Spleen (tissue), 11 donors: ENCODE results near the gene SH3RF3. TPM values are rescaled to one million over a fixed set of nuclear protein-coding genes. Genes with fewer than 3 reads are reported as not detected.

Source experiments
- DNase-seq: peaks from one replicate; pipeline ENCODE4 v3.0.0-alpha.2; 2020
- H3K27ac ChIP-seq, 8 donors: fragments of 200-600 bp; sonication (generic) in 7 of 8; 1 replicate in 4 of 8; 2 replicates in 4 of 8; pipeline versions ENCODE4 v1.5.0 to v1.8.0; 2016 to 2021; ENCODE audit warnings: inconsistent platforms in 4 of 8, mild to moderate bottlenecking in 4 of 8, moderate library complexity in 1 of 8
- H3K27me3 ChIP-seq, 7 donors: fragments of 200-600 bp; sonication (generic) in 6 of 7; replicated peaks in 1 of 7; 1 replicate in 4 of 7; 2 replicates in 3 of 7; pipeline versions ENCODE4 v1.5.0 to v1.8.0; 2016 to 2021; ENCODE audit warnings: inconsistent platforms in 3 of 7, mild to moderate bottlenecking in 1 of 7
- H3K36me3 ChIP-seq, 6 donors: fragments of 200-600 bp; sonication (generic) in 5 of 6; 1 replicate in 4 of 6; 2 replicates in 2 of 6; pipeline versions ENCODE4 v1.5.0 to v1.8.0; 2016 to 2021; ENCODE audit warnings: inconsistent platforms in 2 of 6
- H3K4me1 ChIP-seq, 6 donors: fragments of 200-600 bp; sonication (generic) in 5 of 6; 1 replicate in 3 of 6; 2 replicates in 3 of 6; pipeline versions ENCODE4 v1.5.0 to v1.8.0; 2016 to 2021; ENCODE audit warnings: inconsistent platforms in 3 of 6
- H3K4me3 ChIP-seq, 8 donors: fragments of 200-600 bp; sonication (generic) in 7 of 8; 1 replicate in 4 of 8; 2 replicates in 4 of 8; pipeline versions ENCODE4 v1.5.0 to v1.8.0; 2016 to 2021; ENCODE audit warnings: inconsistent platforms in 4 of 8, mild to moderate bottlenecking in 4 of 8, moderate library complexity in 2 of 8
- H3K9me3 ChIP-seq, 8 donors: fragments of 200-600 bp; sonication (generic) in 7 of 8; 1 replicate in 4 of 8; 2 replicates in 4 of 8; pipeline versions ENCODE4 v1.5.0 to v1.8.0; 2016 to 2021; ENCODE audit warnings: inconsistent platforms in 4 of 8
- POLR2A ChIP-seq, 3 donors: fragments of 450-650 bp; IDR thresholded peaks; one replicate each; pipeline ENCODE4 v1.5.1; 2017; ENCODE audit warnings: antibody characterized with exemption in 3 of 3, mild to moderate bottlenecking in 1 of 3
- POLR2AphosphoS5 ChIP-seq, 3 donors: sonication (generic); formaldehyde crosslinking; IDR thresholded peaks; one replicate each; pipeline ENCODE4 v1.5.1; 2017; ENCODE audit warnings: antibody characterized with exemption in 3 of 3
- WGBS, 5 donors: extraction: QIAGEN DNeasy Blood & Tissue Kit in 3 of 5; methylation state at CpG; one replicate each; pipeline versions ENCODE4 v1.1.5 to v1.1.7; 2013 to 2018; 5-methylcytosine and 5-hydroxymethylcytosine counted together
- intact Hi-C: fragments of 100-400 bp; cut with DNase I; formaldehyde crosslinking; loops from one replicate; pipeline ENCODE4 v1.15.0; 2023; ENCODE audit warnings: low total_unique reads
- polyA plus RNA-seq, 3 donors: library from polyadenylated mRNA; stranded (reverse); fragments of 200-250 nt; gene quantifications; one replicate each; pipeline ENCODE4 v1.2.1, GENCODE V29; 2013
- total RNA-seq, 7 donors: library from RNA; depleted of rRNA in 3 of 7; stranded (reverse); fragments of >200 nt in 3 of 7; fragmentation: NEBNext Ultra II Directional in 4 of 7; extraction: Animal tissue kit (Norgen Biotek cat#: 25700) in 4 of 7; gene quantifications; one replicate each; pipeline versions ENCODE4 v1.1.0 to v1.2.1, GENCODE V29; 2016 to 2021
- TF ChIP-seq, protein P1 (sequence below), 11 experiments: fragments of 200-600 bp in 7 of 11; fragments of 450-650 bp in 4 of 11; sonication (generic) in 4 of 11; IDR thresholded peaks in 8 of 11; conservative IDR thresholded peaks in 3 of 11; 1 replicate in 7 of 11; 2 replicates in 4 of 11; pipeline versions ENCODE4 v1.4.0 to v1.8.0; 2016 to 2021; ENCODE audit warnings: antibody characterized with exemption in 11 of 11, inconsistent platforms in 4 of 11, mild to moderate bottlenecking in 1 of 11
- donor health status: healthy with polysubstance abuse.
- donor health status: DM: no; HTN: no; CAD: no; lungs with moderate emphysema.
- donor health status: DM: no; HTN: no; CAD: no.
- donor health status: Bipolar disorder and iron deficiency.
- donor health status: healthy.
- donor health status: DM: no; HTN: no; CAD: no.
- donor health status: DM: yes; HTN: yes; CAD: no.

The SH3RF3 gene
- total and polyA plus RNA-seq, 10 donors = 1.3 to 7.6 (median 4.7) TPM

DNA sequence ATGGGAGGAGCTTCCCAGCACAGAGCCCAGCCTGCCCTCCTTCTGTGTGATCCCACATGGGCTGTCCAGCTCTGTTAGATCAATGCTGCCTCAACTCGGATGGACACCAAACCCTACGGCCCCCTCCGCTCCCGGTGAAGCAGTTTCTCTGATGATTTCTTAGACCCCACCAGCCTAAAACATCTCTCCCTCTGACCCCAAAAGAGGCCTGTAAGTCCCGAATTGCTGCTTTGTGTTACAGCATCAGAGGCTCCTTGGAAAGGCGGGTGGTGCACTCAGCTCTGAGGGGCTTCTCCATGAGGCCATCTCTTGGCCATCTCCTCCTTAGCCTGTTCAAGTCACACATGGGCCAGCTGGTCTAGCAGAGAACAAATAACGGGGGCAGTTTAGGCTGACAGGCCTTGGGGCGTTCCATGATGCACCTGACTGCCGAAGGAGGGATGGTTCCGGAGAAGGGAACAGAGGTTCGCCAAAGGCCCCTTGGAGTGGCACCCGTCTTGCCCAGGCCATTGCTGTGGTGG is 240.7 kb downstream of the SH3RF3 start:
- DNase-seq = no peak
- H3K9me3 ChIP-seq = no peaks in the 10 kb centered on the region
- 91 to 98% (median 94%) methylated on average over 12 of the region's 12 CpGs for WGBS, 5 donors
- H3K4me3 ChIP-seq = no peak overlapping the region
- no peaks in the 10 kb centered on the region for H3K27me3 ChIP-seq
- no peaks in the 10 kb centered on the region for H3K4me1 ChIP-seq
- H3K27ac ChIP-seq = no peak overlapping the region
- TF ChIP-seq POLR2A (IDR thresholded peaks at IDR 0.05) (no peak), POLR2AphosphoS5 (IDR thresholded peaks at IDR 0.05) (no peak)
- TF ChIP-seq, protein P1, sequence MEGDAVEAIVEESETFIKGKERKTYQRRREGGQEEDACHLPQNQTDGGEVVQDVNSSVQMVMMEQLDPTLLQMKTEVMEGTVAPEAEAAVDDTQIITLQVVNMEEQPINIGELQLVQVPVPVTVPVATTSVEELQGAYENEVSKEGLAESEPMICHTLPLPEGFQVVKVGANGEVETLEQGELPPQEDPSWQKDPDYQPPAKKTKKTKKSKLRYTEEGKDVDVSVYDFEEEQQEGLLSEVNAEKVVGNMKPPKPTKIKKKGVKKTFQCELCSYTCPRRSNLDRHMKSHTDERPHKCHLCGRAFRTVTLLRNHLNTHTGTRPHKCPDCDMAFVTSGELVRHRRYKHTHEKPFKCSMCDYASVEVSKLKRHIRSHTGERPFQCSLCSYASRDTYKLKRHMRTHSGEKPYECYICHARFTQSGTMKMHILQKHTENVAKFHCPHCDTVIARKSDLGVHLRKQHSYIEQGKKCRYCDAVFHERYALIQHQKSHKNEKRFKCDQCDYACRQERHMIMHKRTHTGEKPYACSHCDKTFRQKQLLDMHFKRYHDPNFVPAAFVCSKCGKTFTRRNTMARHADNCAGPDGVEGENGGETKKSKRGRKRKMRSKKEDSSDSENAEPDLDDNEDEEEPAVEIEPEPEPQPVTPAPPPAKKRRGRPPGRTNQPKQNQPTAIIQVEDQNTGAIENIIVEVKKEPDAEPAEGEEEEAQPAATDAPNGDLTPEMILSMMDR (IDR thresholded peaks at IDR 0.05 in 8 of 11, conservative IDR thresholded peaks at IDR 0.05 in 3 of 11) = no peak
- intact Hi-C loops = no loop called here
- peaks cover 0 to 13% (median 0%) of the 10 kb centered on the region in 6 donors for H3K36me3 ChIP-seq

- TF ChIP-seq, protein P1 (IDR thresholded peaks at IDR 0.05 in 8 of 11, conservative IDR thresholded peaks at IDR 0.05 in 3 of 11) = no peak
- TF ChIP-seq POLR2AphosphoS5 (IDR thresholded peaks at IDR 0.05) (no peak), POLR2A (IDR thresholded peaks at IDR 0.05) (no peak)
- intact Hi-C loops = no loop called here
- no peak for DNase-seq
- H3K27me3 ChIP-seq = no peaks in the 10 kb centered on the region
- peaks cover 0 to 13% (median 0%) of the 10 kb centered on the region in 6 donors for H3K36me3 ChIP-seq
- 87 to 93% (median 91%) methylated on average over 13 of the region's 13 CpGs for WGBS, 5 donors
- H3K4me1 ChIP-seq = no peaks in the 10 kb centered on the region
- H3K9me3 ChIP-seq = no peaks in the 10 kb centered on the region
- no peak overlapping the region for H3K4me3 ChIP-seq
- no peak overlapping the region for H3K27ac ChIP-seq
Measured at GRCh38 chr2:109370399-109371035, 241.5 kb downstream of the SH3RF3 start.

DNA sequence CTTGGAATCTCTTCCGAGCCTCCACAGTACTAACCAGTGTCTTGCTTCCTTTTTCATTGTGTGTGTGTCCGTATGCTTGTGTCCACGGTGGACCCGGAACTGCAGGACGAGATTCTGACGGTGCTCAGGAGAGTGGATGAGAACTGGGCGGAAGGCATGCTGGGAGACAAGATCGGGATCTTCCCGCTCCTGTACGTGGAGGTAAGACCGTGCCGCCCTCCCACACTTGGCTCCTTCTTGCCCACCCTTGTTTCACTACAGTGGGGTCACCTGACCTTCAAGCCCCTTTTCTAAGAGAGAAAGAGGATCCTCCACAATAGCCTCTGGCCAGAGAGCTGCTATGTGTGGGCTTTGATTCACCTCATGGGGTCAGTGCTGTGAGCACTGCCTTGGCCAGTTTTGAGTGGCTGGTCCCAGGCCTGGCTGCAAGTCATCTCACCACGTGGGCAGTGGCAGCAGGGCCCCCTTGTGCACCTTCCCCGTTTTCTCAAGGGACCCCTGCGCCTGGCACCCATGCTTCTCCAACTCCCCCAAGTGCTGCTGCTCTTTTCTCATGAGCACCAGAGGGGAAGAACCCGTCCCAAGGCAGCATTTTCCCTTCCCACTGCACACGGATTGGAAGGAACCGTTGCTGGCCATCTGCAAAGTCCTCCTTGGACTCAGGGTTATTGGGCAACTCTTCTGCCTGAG is 242.6 kb downstream of the SH3RF3 start:
- 89 to 97% (median 92%) methylated on average over 18 of the region's 18 CpGs for WGBS, 5 donors
- Histone ChIP-seq H3K27me3 (no peaks in the 10 kb centered on the region), H3K4me3 (no peak overlapping the region), H3K36me3 (peaks cover 0 to 13% (median 0%) of the 10 kb centered on the region in 6 donors), H3K4me1 (no peaks in the 10 kb centered on the region), H3K9me3 (no peaks in the 10 kb centered on the region), H3K27ac (no peak overlapping the region)
- DNase-seq = no peak
- intact Hi-C loops = no loop called here
- no peak for TF ChIP-seq POLR2A (IDR thresholded peaks at IDR 0.05)
- TF ChIP-seq POLR2AphosphoS5 (IDR thresholded peaks at IDR 0.05) = no peak
- TF ChIP-seq, protein P1 (IDR thresholded peaks at IDR 0.05 in 8 of 11, conservative IDR thresholded peaks at IDR 0.05 in 3 of 11) = no peak

DNA sequence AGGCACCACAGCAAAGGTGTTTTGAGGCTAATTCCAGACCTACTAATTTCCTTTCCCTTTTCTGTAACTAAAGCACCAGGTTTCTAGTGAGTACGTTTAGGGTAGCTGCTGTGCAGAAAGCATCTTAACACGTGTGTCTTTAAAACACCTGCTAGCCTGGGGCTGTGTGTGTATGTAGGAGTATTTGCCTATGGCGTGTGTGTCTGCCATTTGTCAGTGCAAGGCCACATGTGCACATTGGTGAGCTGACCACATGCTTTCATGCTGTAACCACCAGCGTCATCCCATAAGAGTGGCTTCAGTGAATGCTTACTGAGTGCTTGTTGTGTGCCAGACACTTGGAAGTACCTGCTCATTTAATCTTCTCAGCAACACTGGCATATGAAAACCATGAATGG is 243.2 kb downstream of the SH3RF3 start:
- TF ChIP-seq POLR2AphosphoS5 (IDR thresholded peaks at IDR 0.05) (no peak), POLR2A (IDR thresholded peaks at IDR 0.05) (no peak)
- TF ChIP-seq, protein P1 (IDR thresholded peaks at IDR 0.05 in 8 of 11, conservative IDR thresholded peaks at IDR 0.05 in 3 of 11) = no peak
- Histone ChIP-seq H3K4me1 (no peaks in the 10 kb centered on the region), H3K9me3 (no peaks in the 10 kb centered on the region), H3K36me3 (peaks cover 0 to 13% (median 0%) of the 10 kb centered on the region in 6 donors), H3K4me3 (no peak overlapping the region), H3K27ac (no peak overlapping the region), H3K27me3 (no peaks in the 10 kb centered on the region)
- 82 to 96% (median 90%) methylated on average over 4 of the region's 4 CpGs for WGBS, 5 donors
- DNase-seq = no peak
- intact Hi-C loops = no loop called here
